ENCODE measurements around the gene CHP1.
"Not testable (repeated sequence)": the region's sequence is repeated elsewhere in the genome, so short reads cannot be mapped to it uniquely, and the experiment has no call there.

The CHP1 gene

GRCh38 chr15:41256577-41257038, 25.5 kb downstream of the CHP1 start:
- Histone ChIP-seq H3K4me3 (ENCODE audit: low read depth, low read length) (no peak overlapping the region), H3K9ac (ENCODE audit: low read depth, low read length) (no peak overlapping the region), H3K4me1 (ENCODE audit: control insufficient read depth, insufficient read depth, low read length) (no peaks in the 10 kb centered on the region), H3K27me3 (ENCODE audit: control insufficient read depth, insufficient read depth, low read length) (no peaks in the 10 kb centered on the region), H3K9me3 (ENCODE audit: control insufficient read depth, insufficient read depth, low read length) (no peaks in the 10 kb centered on the region), H3K36me3 (ENCODE audit: control insufficient read depth, insufficient read depth, low read length) (peaks cover 26% of the 10 kb centered on the region), H3K27ac (ENCODE audit: low read depth, low read length) (no peak overlapping the region)

GRCh38 chr15:41258750-41259471, 27.8 kb downstream of the CHP1 start:
- H3K36me3 ChIP-seq (ENCODE audit: control insufficient read depth, insufficient read depth, low read length), result peaks cover 36% of the 10 kb centered on the region
- H3K27me3 ChIP-seq (ENCODE audit: control insufficient read depth, insufficient read depth, low read length), result no peaks in the 10 kb centered on the region
- H3K9ac ChIP-seq (ENCODE audit: low read depth, low read length), result no peak overlapping the region
- H3K27ac ChIP-seq (ENCODE audit: low read depth, low read length), result peak overlapping the region; percentile 17
- H3K9me3 ChIP-seq (ENCODE audit: control insufficient read depth, insufficient read depth, low read length), result no peaks in the 10 kb centered on the region
- H3K4me3 ChIP-seq (ENCODE audit: low read depth, low read length), result no peak overlapping the region
- H3K4me1 ChIP-seq (ENCODE audit: control insufficient read depth, insufficient read depth, low read length), result peaks cover 13% of the 10 kb centered on the region

- H3K9me3 ChIP-seq (ENCODE audit: control insufficient read depth, insufficient read depth, low read length), result no peaks in the 10 kb centered on the region
- H3K27ac ChIP-seq (ENCODE audit: low read depth, low read length), result no peak overlapping the region
- peaks cover 17% of the 10 kb centered on the region for H3K4me1 ChIP-seq (ENCODE audit: control insufficient read depth, insufficient read depth, low read length)
- H3K36me3 ChIP-seq (ENCODE audit: control insufficient read depth, insufficient read depth, low read length), result peaks cover 32% of the 10 kb centered on the region
- no peak overlapping the region for H3K9ac ChIP-seq (ENCODE audit: low read depth, low read length)
- H3K4me3 ChIP-seq (ENCODE audit: low read depth, low read length), result no peak overlapping the region
- H3K27me3 ChIP-seq (ENCODE audit: control insufficient read depth, insufficient read depth, low read length), result no peaks in the 10 kb centered on the region
These were observed 28.6 kb downstream of the CHP1 start for GRCh38 chr15:41259546-41260189.

- not testable (repeated sequence) for H3K27me3 ChIP-seq (ENCODE audit: control insufficient read depth, insufficient read depth, low read length); H3K27ac ChIP-seq (ENCODE audit: low read depth, low read length); H3K9me3 ChIP-seq (ENCODE audit: control insufficient read depth, insufficient read depth, low read length); H3K9ac ChIP-seq (ENCODE audit: low read depth, low read length); H3K4me3 ChIP-seq (ENCODE audit: low read depth, low read length)
- H3K4me1 ChIP-seq (ENCODE audit: control insufficient read depth, insufficient read depth, low read length), result peaks cover 17% of the 10 kb centered on the region
- peaks cover 37% of the 10 kb centered on the region for H3K36me3 ChIP-seq (ENCODE audit: control insufficient read depth, insufficient read depth, low read length)
These were observed 29.9 kb downstream of the CHP1 start for GRCh38 chr15:41260924-41261323.

GRCh38 chr15:41262571-41262970, 31.5 kb downstream of the CHP1 start:
- Histone ChIP-seq H3K9ac (ENCODE audit: low read depth, low read length) (no peak overlapping the region), H3K9me3 (ENCODE audit: control insufficient read depth, insufficient read depth, low read length) (no peaks in the 10 kb centered on the region), H3K4me3 (ENCODE audit: low read depth, low read length) (no peak overlapping the region), H3K36me3 (ENCODE audit: control insufficient read depth, insufficient read depth, low read length) (peaks cover 38% of the 10 kb centered on the region), H3K27ac (ENCODE audit: low read depth, low read length) (peak overlapping the region; percentile 21), H3K4me1 (ENCODE audit: control insufficient read depth, insufficient read depth, low read length) (peaks cover 17% of the 10 kb centered on the region), H3K27me3 (ENCODE audit: control insufficient read depth, insufficient read depth, low read length) (no peaks in the 10 kb centered on the region)

- 0 out of 2 replicates have a peak overlapping the region, but pooled peaks have one; percentile 34 for H3K4me3 ChIP-seq (ENCODE audit: low read depth, low read length)
These were observed 32.9 kb downstream of the CHP1 start for GRCh38 chr15:41263891-41264351.

GRCh38 chr15:41269887-41270286, 38.8 kb downstream of the CHP1 start:
- Histone ChIP-seq H3K9ac (ENCODE audit: low read depth, low read length) (no peak overlapping the region), H3K27me3 (ENCODE audit: control insufficient read depth, insufficient read depth, low read length) (no peaks in the 10 kb centered on the region), H3K27ac (ENCODE audit: low read depth, low read length) (no peak overlapping the region), H3K36me3 (ENCODE audit: control insufficient read depth, insufficient read depth, low read length) (peaks cover 38% of the 10 kb centered on the region), H3K9me3 (ENCODE audit: control insufficient read depth, insufficient read depth, low read length) (no peaks in the 10 kb centered on the region), H3K4me1 (ENCODE audit: control insufficient read depth, insufficient read depth, low read length) (no peaks in the 10 kb centered on the region), H3K4me3 (ENCODE audit: low read depth, low read length) (no peak overlapping the region)

More at GRCh38 chr15:41263891-41264351, 32.9 kb downstream of the CHP1 start:
- H3K4me1 ChIP-seq (ENCODE audit: control insufficient read depth, insufficient read depth, low read length), result peaks cover 17% of the 10 kb centered on the region
- no peaks in the 10 kb centered on the region for H3K9me3 ChIP-seq (ENCODE audit: control insufficient read depth, insufficient read depth, low read length)
- peak overlapping the region; percentile 90 for H3K27ac ChIP-seq (ENCODE audit: low read depth, low read length)
- H3K27me3 ChIP-seq (ENCODE audit: control insufficient read depth, insufficient read depth, low read length), result no peaks in the 10 kb centered on the region
- H3K9ac ChIP-seq (ENCODE audit: low read depth, low read length), result no peak overlapping the region
- peaks cover 26% of the 10 kb centered on the region for H3K36me3 ChIP-seq (ENCODE audit: control insufficient read depth, insufficient read depth, low read length)

GRCh38 chr15:41276831-41277230, 45.8 kb downstream of the CHP1 start:
- Histone ChIP-seq H3K9me3 (ENCODE audit: control insufficient read depth, insufficient read depth, low read length) (no peaks in the 10 kb centered on the region), H3K36me3 (ENCODE audit: control insufficient read depth, insufficient read depth, low read length) (peaks cover 38% of the 10 kb centered on the region), H3K9ac (ENCODE audit: low read depth, low read length) (no peak overlapping the region), H3K27ac (ENCODE audit: low read depth, low read length) (no peak overlapping the region), H3K4me3 (ENCODE audit: low read depth, low read length) (no peak overlapping the region), H3K27me3 (ENCODE audit: control insufficient read depth, insufficient read depth, low read length) (no peaks in the 10 kb centered on the region), H3K4me1 (ENCODE audit: control insufficient read depth, insufficient read depth, low read length) (no peaks in the 10 kb centered on the region)

- H3K36me3 ChIP-seq (ENCODE audit: control insufficient read depth, insufficient read depth, low read length), result peaks cover 33% of the 10 kb centered on the region
- no peak overlapping the region for H3K27ac ChIP-seq (ENCODE audit: low read depth, low read length)
- no peaks in the 10 kb centered on the region for H3K9me3 ChIP-seq (ENCODE audit: control insufficient read depth, insufficient read depth, low read length)
- no peaks in the 10 kb centered on the region for H3K4me1 ChIP-seq (ENCODE audit: control insufficient read depth, insufficient read depth, low read length)
- no peak overlapping the region for H3K9ac ChIP-seq (ENCODE audit: low read depth, low read length)
- H3K4me3 ChIP-seq (ENCODE audit: low read depth, low read length), result no peak overlapping the region
- no peaks in the 10 kb centered on the region for H3K27me3 ChIP-seq (ENCODE audit: control insufficient read depth, insufficient read depth, low read length)
These were observed 47.3 kb downstream of the CHP1 start for GRCh38 chr15:41278319-41278718.

- Histone ChIP-seq H3K27ac (ENCODE audit: low read depth, low read length) (no peak overlapping the region), H3K27me3 (ENCODE audit: control insufficient read depth, insufficient read depth, low read length) (no peaks in the 10 kb centered on the region)
These were observed 48.6 kb downstream of the CHP1 start for GRCh38 chr15:41279535-41280283.

More at GRCh38 chr15:41279535-41280283, 48.6 kb downstream of the CHP1 start:
- H3K9ac ChIP-seq (ENCODE audit: low read depth, low read length), result no peak overlapping the region
- H3K9me3 ChIP-seq (ENCODE audit: control insufficient read depth, insufficient read depth, low read length), result no peaks in the 10 kb centered on the region
- peaks cover 27% of the 10 kb centered on the region for H3K36me3 ChIP-seq (ENCODE audit: control insufficient read depth, insufficient read depth, low read length)
- H3K4me3 ChIP-seq (ENCODE audit: low read depth, low read length), result no peak overlapping the region
- no peaks in the 10 kb centered on the region for H3K4me1 ChIP-seq (ENCODE audit: control insufficient read depth, insufficient read depth, low read length)

All from HUES48 (cell line).